ENCODE data around the gene TMEM151A.

DNA sequence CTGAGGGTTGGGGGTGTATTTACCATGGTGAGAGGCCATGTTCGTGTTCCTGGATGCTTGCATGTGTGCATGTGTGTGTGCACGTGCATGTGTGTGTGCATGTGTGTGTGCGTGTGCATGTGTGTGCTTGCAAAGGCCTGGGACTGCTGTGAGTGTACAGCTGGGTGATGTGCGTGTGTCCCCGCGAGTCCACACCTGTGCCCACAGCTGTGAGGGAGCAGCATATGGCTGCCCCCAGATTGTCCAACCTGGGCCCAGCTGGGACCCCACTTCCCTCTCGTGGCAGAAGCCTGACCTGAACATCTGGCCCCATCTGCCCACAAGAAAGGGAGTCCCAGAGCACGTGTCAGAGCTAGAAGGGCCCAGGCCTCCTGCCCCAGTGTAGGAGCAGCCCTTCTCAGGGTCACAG is 33.6 kb downstream of the TMEM151A start:
- TF ChIP-seq EP300 (IDR thresholded peaks at IDR 0.05) = no peak
- TF ChIP-seq, protein P1, sequence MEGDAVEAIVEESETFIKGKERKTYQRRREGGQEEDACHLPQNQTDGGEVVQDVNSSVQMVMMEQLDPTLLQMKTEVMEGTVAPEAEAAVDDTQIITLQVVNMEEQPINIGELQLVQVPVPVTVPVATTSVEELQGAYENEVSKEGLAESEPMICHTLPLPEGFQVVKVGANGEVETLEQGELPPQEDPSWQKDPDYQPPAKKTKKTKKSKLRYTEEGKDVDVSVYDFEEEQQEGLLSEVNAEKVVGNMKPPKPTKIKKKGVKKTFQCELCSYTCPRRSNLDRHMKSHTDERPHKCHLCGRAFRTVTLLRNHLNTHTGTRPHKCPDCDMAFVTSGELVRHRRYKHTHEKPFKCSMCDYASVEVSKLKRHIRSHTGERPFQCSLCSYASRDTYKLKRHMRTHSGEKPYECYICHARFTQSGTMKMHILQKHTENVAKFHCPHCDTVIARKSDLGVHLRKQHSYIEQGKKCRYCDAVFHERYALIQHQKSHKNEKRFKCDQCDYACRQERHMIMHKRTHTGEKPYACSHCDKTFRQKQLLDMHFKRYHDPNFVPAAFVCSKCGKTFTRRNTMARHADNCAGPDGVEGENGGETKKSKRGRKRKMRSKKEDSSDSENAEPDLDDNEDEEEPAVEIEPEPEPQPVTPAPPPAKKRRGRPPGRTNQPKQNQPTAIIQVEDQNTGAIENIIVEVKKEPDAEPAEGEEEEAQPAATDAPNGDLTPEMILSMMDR (IDR thresholded peaks at IDR 0.05) = no peak
- TF ChIP-seq POLR2A (IDR thresholded peaks at IDR 0.05) = no peak
